Measurements from ENCODE around the gene GJA1.
"Not testable (repeated sequence)": the region's sequence is repeated elsewhere in the genome, so short reads cannot be mapped to it uniquely, and the experiment has no call there.

GJA1 gene

DNA sequence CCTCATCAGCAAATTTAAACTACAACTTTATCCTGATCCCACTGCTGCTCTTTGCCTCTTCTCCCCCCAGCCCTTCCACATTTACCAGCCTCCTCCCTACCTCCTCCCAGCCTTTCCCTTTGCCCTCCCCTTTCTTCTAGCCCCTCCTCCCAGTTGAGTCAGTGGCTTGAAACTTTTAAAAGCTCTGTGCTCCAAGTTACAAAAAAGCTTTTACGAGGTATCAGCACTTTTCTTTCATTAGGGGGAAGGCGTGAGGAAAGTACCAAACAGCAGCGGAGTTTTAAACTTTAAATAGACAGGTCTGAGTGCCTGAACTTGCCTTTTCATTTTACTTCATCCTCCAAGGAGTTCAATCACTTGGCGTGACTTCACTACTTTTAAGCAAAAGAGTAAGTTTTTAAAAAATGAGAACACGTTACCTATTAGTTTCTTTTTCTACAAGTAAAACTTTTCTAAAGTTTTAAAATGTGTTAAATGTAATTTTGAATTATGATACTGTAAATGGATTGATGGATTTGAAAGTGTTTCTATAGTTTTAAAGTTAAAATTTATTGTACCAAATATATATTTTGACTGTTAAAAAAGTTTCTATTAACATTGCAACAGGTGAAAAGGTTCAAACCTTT lies at the start of gene GJA1:
GJA1 (plus strand) TSS at position 203 of the 626 bp plus-strand sequence. CDS start 11,202 bp downstream, outside the sequence.
- no peak for DNase-seq (ENCODE audit: low read depth)

DNA sequence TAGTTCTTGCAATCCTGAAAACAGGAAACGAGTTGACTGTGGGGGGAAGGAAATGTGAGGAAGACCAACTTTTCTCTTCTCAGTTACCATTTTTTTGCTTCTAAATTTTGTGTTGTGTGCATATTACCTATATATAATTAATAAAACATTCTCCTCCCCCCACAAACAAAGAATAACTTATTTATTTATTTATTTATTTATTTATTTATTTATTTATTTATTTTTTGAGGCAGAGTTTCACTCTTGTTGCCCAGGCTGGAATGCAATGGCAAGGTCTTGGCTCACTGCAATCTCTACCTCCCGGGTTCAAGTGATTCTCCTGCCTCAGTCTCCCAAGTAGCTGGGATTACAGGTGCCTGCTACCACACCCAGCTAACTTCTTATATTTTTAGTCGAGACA lies 48.9 kb upstream of the GJA1 start:
- DNase-seq (ENCODE audit: low read depth): not testable (repeated sequence)

DNA sequence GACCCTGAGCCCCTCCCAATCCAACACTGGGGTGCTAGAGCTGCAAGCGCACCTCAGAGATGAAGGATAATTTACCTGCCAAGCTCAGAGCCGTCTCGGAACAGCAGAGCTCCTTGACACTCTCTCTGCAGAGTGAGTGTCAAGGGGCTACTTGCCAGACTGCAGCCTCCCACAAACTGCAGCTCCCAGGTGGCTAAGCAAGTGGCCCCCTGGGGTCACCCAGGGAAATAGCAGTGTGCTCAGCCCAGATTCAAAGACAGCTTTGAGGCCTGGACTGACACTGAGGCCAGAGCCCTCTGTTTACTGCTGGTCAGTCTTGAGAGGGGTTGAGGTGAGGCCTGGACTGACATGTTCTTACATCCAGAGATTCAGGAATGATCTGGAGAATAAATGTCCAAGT lies 46.0 kb upstream of the GJA1 start:
- DNase-seq (ENCODE audit: low read depth): no peak

DNA sequence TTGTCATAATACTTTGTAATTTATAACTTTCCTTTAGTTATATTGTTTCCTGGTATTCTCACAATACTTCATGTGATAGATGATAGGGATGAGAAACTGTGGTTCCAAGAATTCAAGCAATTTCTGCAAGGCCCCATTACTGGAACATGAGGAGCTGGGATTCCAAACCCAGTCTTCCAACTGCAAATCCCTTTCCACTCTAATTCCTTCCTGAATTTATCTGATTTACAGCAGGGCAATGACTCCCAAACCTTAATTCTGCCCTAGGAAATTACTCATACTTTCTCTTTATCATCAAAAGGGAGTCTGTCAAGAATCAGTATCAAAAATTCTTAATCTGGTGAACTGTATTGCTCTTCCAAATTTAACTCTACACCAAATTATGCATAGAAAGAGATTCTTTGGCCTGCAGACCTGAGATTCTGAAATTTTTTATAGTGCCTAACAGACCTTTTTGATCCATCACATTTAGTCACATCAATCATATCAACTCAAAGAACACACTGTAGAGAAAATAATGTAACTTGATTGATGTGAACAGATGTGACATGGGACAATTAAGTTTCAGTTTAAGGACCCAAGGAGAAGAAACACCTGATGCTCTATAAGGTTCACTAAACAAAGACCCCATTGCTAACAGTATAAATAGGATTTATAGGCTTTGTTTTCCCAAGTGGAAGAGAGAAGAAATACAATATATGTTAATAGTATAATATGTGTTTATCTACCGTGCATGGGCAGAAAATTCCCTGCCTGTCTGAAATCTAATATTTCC lies 41.5 kb upstream of the GJA1 start:
- DNase-seq (ENCODE audit: low read depth): no peak

DNA sequence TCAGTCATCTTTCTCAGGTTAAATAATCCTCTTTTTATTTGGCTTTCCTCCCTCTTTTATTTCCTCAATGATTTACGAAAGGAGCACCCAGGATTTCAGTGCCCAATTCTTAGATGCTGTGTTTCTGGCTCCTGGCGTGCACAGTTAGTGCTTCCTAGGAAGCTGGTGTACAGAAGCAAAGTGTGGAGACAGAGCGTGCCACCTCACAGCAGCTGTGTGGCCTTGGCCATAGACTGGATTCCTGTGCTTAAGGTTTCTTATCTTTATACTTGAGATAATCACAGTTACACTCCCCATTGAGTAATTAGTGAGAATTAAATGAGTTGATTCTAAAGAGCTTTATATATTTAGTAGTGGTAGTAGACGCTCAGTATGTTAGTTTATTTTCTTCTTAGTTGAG lies 39.7 kb upstream of the GJA1 start:
- DNase-seq (ENCODE audit: low read depth): no peak

DNA sequence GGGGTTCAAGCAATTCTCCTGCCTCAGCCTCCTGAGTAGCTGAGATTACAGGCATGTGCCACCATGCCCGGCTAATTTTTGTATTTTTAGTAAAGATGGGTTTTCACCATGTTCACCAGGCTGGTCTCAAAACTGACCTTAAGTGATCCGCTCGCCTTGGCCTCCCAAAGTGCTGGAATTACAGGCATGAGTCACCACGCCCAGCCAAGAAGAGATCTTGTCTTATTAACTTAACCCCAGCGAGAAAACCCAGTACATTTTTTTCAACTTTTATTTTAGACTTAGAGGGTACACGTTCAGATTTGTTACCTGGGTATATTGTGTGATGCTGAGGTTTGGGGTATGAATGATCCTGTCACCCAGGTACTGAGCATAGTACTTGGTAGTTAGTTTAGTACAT lies 38.3 kb upstream of the GJA1 start:
- not testable (repeated sequence) for DNase-seq (ENCODE audit: low read depth)

DNA sequence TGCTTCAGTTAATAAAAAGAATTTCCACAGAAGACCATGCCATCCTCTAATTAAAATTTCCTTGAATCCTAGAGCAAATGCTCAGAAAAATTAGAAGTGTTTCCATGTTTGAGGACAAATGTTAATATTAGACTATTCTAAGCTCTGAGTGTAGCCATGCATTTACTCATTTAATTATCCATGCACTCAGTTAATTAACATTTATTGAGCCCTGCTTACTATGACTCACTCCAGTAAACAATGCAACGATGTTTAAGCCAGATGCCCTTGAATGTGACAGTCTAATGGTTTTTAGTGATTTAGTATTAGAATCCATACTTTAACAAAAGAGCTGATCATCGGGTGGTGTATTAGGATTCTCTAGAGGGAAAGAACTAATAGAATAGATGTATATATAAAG lies 37.3 kb upstream of the GJA1 start:
- DNase-seq (ENCODE audit: low read depth): no peak

DNA sequence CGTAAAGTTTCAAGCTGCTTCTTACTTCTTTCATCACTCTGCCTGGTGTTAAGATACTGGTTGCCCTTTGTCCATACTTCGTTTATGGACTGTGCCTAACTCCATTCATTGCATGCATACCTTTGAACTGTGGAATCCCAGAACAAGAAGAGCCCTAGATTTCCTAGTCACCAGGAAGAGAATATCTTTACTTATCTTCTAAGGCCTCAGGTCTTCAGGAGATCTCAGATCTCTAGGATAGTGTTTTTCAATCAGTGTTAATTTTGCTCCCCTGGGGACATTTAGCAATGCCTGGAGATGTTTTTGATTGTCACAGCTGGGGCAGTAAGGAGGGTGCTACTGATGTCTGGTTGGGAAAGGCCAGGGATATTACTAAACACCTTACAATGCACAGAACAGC lies 35.5 kb upstream of the GJA1 start:
- DNase-seq (ENCODE audit: low read depth): no peak

DNA sequence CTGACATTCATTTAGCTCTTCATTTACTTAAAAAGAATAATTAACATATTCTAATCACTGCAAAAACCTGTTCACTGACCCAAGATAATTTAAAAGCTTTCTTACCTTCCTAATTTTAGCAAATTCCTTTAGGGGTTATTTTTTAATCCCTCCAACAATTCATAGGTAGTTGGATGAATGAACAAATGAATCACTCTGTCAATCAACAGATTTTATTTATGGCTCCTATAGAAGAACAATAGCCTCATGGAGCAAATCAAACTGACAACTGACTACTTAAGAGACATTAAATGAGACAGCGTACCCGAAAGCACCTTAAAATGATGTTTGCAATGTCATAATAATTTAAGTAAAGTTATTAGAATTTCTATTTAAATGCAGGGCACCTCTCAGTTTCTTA lies 31.5 kb upstream of the GJA1 start:
- no peak for DNase-seq (ENCODE audit: low read depth)

DNA sequence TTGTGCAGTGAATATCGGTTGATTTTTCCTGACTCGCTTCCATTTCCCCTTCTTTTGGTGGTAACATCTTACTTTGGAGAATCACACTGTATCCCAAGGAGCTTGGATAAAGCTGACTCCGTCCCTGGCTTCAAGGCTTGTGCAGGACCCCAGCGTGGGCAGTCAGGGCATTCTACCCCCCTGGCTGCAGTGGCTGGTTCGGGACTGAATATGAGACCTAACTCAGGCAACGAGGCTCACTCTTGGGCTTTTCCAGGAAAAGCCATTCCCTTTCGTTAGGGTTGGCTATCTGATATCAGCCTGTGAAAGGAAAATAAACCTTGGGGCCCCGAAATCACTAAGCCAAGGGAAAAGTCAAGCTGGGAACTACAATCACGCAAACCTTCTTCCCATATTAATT lies 30.1 kb upstream of the GJA1 start:
- DNase-seq (ENCODE audit: low read depth): no peak

DNA sequence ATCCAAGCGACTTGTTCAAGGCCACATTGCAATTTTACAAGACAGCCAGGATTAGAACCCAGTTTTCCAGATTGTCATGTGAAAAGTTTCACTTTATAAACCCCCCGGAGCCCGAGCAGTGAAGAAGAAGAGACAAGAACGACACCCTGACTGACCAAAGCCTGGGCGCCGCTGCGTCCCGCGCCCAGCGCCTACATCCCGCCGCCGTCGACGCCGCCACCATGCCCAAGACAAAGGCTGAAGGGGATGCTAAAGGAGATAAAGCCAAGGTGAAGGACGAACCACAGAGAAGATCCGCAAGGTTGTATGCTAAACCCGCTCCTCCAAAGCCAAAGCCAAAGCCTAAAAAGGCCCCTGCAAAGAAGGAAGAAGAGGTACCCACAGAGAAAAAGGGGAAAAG lies 27.1 kb upstream of the GJA1 start:
- no peak for DNase-seq (ENCODE audit: low read depth)

DNA sequence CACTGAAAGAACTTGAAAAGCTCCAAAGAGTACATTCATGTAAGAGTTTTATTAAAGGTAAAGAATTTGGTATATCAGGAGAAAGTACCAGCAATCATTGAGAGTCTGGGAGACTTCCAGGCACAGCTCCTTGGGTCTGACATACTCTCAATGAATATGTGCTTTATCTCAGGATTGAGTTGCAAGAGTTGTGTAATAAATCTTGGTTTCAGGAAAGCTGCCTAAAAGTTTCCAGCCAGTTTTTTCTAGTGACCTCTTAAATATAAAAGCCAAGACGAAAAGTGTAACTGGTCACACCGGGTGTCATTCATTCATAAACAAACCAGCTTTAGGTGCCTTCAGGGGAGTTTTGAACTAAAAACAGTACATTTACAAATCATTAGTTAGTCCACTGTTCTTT lies 21.6 kb upstream of the GJA1 start:
- no peak for DNase-seq (ENCODE audit: low read depth)

DNA sequence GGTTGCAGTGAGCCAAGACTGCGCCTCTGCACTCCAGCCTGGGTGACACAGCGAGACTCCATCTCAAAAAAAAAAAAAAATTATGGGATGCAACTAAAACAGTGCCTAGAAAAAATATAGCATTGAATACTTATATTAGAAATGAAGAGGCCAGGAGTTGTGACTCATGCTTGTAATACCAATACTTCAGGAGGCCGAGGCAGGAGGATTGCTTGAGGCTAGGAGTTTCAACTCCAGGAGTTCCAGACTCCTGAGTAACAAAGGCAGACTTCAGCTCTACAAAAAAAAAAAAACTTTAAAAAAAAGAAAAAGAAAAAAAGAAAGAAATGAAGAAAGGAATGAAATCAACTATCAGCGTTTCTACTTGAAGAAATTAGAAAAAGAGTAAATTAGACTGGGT lies 17.1 kb upstream of the GJA1 start:
- no peak for DNase-seq (ENCODE audit: low read depth)

DNA sequence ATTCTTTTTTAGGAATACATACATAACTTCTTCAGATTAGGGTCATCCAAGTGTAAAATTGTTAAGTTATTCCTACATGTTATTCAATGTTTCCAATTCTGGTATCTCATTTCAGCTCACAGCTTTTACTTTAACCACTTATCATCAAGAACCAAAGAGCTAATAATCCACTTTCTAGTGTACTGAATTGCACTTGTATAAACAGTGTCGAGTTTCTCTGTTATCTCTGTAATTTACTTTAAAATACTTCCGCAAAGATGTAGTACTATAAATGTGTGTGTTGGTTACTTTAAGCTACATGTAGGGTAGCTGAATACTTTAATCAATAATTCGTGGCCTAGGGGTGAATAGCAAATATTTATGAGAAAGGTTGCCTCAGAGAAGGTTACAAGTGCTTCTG lies 8.8 kb upstream of the GJA1 start:
- no peak for DNase-seq (ENCODE audit: low read depth)

DNA sequence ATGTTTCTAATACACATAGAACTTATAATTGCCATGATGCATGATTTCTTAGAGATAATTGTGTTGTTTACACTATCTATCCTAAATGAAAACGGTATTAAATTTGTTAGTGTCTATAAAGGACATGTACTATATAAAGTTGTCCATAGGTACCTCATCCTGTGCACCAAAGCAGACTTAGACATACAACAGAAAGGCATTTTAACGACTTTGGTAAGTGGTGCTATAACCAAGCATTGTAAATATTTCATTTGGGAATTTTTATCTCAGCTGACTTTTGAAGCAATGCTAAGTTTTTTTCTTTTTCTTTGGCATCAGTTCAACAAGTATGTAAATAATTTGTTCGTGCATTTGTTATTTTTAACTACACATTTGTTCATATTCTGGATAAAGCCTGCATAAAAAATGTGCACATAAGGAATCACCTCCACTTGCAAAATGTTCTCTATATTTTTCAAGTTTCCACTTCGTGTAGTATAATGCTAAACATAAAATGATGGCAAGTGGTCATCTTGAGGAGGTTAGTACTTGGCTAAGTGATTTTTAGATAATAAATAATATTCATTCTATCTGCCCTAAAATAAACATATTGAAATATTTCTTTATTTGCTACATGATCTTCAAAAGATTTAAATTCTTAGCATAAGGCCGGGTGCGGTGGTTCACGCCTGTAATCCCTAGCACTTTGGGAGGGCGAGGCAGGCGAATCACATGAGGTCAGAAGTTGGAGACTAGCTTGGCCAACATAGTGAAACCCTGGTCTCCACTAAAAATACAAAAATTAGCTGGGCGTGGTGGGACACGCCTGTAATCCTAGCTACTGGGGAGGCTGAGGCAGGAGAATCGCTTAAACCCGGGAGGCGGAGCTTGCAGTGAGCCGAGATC lies 6.3 kb upstream of the GJA1 start:
- DNase-seq (ENCODE audit: low read depth): no peak

DNA sequence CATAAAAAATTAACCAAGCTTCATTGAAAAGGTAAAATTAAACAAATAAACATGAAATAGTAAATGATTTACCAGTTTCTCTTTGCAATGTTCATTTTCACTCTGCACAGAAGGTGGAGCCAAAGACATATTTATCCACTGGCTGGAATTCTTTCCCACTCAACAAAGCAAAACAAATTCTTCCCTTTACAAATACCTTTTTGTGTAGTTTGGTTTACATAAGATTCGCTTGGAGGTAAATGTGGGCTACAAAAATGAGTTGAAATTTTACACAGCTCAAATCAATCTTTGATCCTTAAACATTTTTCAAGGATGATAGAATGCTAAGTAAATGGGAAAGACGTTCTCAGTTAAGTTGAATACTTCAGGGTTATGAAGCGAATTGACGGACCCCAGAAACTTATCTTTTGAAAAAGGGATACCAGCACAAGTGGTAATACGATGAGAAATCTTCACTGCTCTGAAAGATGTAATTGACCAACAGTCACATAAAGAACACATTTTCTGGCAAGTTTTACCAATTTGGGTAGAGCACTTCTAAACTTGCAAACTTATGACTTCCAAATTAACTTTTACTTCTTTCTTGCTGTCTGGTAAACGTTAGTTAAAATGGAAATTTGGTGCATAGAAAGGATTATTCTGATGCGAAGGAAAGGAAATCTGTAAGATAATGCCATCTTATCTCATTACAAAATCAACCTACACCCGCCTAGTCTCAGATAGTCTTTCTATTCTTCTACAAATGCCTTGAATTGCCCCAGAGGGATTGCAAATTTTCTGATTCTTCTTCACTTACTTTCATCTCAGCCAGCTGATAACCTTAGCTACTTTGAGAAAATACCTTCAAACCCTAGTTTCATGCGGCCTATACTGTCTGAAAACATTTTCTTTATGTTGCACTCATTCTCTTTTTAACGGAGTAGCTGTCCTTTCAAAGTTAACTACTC lies 4.7 kb upstream of the GJA1 start:
- no peak for DNase-seq (ENCODE audit: low read depth)

DNA sequence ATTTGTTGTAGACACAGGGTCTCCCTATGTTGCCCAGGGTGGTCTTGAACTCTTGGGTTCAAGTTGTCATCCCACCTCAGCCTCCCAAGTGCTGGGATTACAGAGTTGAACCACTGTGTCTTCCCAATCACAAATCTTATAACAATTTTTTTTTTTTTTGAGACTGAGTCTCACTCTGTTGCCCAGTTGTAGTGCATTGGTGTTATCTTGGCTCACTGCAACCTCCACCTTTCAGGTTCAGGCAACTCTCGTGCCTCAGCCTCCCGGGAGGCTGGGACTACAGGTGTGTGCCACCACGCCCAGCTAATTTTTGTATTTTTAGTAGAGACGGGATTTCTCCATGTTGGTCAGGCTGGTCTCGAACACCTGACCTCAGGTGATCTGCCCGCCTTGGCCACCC lies 3.7 kb upstream of the GJA1 start:
- not testable (repeated sequence) for DNase-seq (ENCODE audit: low read depth)

DNA sequence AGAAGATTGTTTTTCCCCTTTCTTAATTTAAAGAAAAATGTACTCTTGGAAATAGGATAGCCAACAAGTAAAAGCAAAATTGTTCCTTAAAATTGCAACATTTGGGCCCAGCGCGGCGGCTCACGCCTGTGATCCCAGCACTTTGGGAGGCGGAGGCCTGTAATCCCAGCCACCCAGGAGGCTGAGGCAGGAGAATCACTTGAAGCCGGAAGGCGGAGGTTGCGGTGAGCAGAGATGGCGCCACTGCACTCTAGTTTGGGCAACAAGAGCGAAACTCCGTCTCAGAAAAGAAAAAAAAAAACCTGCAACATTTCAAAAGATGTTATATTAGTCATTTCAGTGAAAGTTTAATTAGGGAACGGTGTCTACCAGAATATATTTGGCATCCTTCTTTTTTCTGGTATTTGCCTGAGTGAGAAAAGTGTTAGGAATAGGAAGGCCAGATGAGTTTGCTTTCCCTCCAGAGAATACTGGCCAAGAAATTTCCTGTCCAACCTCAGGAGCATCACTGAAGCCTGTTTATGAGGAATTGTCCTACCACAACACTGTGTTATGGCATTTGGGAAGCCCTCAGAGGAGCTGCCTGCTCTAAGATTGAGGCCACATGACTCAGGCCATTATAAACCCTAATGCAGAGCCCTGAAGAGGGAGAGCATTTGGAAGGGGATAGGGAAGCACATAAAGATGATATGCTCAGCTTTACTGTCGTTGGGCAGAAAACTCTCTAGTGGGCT lies 1.2 kb upstream of the GJA1 start:
- DNase-seq (ENCODE audit: low read depth): no peak

DNA sequence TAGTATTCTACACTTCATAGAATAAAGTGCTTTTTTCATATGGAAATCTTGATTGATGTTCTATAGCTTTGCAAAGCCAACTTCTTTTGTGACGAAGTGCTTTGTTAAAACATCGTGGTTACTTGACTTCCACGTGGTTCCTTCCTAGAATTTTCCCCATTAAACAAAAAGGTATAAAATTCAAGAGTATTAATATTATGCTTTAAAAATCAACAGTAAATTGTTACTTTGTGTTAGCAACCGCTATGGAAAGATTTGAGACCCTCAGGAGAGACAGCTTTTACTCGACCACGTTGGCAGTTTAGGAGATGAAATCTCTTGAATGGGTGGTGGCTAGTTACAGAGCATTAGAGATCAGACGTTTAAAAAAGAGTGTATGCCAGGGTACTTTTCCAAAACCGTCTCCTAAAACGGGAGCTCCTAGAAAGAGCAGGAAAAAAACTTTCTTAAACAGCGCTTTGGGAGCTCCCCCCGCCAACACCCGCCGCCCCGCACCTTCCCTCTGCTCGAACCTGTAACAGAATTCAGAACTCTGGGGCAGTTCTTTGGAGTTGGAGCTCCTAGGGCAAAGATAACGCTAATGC lies 920 bp downstream of the GJA1 start:
- DNase-seq (ENCODE audit: low read depth): no peak

DNA sequence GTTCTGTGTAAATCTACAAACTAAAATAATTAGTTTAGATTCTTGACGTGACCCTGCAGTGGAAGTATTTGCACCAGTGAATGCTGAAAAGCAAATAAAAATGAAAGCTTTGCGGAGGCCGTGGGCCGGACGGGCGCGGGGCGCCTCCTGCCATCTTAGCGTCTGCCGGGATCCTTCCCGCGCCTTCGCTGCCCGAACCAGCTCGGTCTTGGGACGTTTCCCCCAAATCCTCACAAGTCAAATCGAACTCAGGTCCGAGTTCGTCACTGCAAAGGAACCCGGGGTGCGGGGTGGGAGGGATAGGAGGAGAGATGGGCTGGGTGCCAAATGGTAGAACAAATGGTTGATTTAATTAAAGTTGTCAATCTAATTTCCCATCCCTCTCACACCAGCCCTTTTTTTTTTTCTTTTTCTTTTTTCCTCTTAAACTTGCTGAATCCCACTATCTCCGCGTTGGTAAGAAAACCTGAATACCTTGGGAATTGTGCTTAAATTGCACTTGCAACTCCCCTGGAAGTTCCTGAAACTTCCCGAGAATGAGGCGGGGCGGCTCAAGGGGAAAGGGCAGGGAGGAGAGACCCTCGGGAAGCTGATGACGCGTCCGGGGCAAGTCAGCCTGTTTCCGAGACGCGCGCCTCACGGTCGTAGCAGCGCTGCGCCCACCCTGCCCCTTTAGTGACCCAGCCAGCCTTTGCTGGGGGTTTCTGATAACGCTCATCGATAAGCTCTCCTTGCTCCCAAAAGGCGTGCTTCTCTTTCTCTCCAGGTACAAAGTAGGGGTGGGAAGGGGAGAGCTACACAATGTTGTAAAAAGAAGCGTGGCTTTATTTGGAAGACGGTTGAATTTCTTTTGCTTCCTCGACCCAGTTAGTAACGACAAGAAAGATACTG lies 1.8 kb downstream of the GJA1 start:
- DNase-seq (ENCODE audit: low read depth): no peak

All from activated T-helper 9 cell treated with anti-CD3 and anti-CD28 coated beads, Interleukin-2, amount 50 U/mL, for 16 hours (primary cell).